Kidney (tissue), 14 donors: ENCODE results near the gene MYO7A. TPM values are rescaled to one million over a fixed set of nuclear protein-coding genes. Genes with fewer than 3 reads are reported as not detected.

Experiments used
- DNase-seq, 5 donors: peaks; one replicate each; pipeline ENCODE4 v3.0.0-alpha.2; 2013 to 2020
- FAIRE-seq: peaks from 2 replicates; lab custom pipeline; 2012; peaks lifted over from hg19 to GRCh38; lab: Jason Lieb, UNC
- H3K27ac ChIP-seq, 2 donors: one replicate each; pipeline ENCODE4 v1.7.0; 2013; ENCODE audit warnings: low read depth in 2 of 2, low read length in 2 of 2, inconsistent platforms in 1 of 2
- H3K27me3 ChIP-seq: one replicate; pipeline ENCODE4 v1.7.1; 2013; ENCODE audit warnings: low read length, inconsistent platforms; ENCODE audit not compliant: control insufficient read depth, insufficient read depth
- H3K36me3 ChIP-seq, 3 donors: one replicate each; pipeline versions ENCODE4 v1.7.0 to v1.7.1; 2013; ENCODE audit warnings: low read length in 3 of 3, control low read depth in 1 of 3, inconsistent platforms in 1 of 3; ENCODE audit not compliant: insufficient read depth in 3 of 3, control insufficient read depth in 2 of 3
- H3K4me1 ChIP-seq, 3 donors: one replicate each; pipeline versions ENCODE4 v1.7.0 to v1.7.1; 2013; ENCODE audit warnings: low read length in 3 of 3, inconsistent platforms in 1 of 3, low read depth in 1 of 3; ENCODE audit not compliant: control insufficient read depth in 2 of 3, insufficient read depth in 2 of 3
- H3K4me3 ChIP-seq, 3 donors: one replicate each; pipeline versions ENCODE4 v1.7.0 to v1.8.1; 2013; ENCODE audit warnings: low read length in 3 of 3, control low read depth in 1 of 3, inconsistent platforms in 1 of 3
- H3K9ac ChIP-seq, 3 donors: one replicate each; pipeline versions ENCODE4 v1.7.0 to v1.7.1; 2013; ENCODE audit warnings: low read length in 3 of 3, control low read depth in 1 of 3, inconsistent platforms in 1 of 3
- H3K9me3 ChIP-seq, 3 donors: one replicate each; pipeline versions ENCODE4 v1.7.0 to v1.7.1; 2013; ENCODE audit warnings: low read length in 3 of 3, control low read depth in 1 of 3, inconsistent platforms in 1 of 3; ENCODE audit not compliant: control insufficient read depth in 2 of 3, insufficient read depth in 1 of 3
- intact Hi-C: fragments of 100-400 bp; cut with DNase I; formaldehyde crosslinking; loops from one replicate; pipeline ENCODE4 v1.11.1; 2022
- polyA plus RNA-seq: library from polyadenylated mRNA; stranded (reverse); fragments of 350-450 nt; fragmentation: Illumina TruSeq; extraction: RNeasy Lipid Tissue Mini Kit (QIAGEN cat#74804); gene quantifications from one replicate; pipeline ENCODE4 v1.2.3, GENCODE V29; 2014; ENCODE audit warnings: low read depth, low replicate concordance; ENCODE audit not compliant: insufficient read depth
- total RNA-seq: library from RNA; stranded (reverse); fragmentation: NEBNext Ultra II Directional; extraction: Animal tissue kit (Norgen Biotek cat#: 25700); gene quantifications from one replicate; pipeline ENCODE4 v1.2.1, GENCODE V29; 2021
- TF ChIP-seq, protein P1 (sequence below): IDR thresholded peaks from 3 replicates; pipeline ENCODE4 v1.5.1; 2012; ENCODE audit warnings: mild to moderate bottlenecking, moderate library complexity, borderline replicate concordance; ENCODE audit not compliant: insufficient read depth; ENCODE audit errors: extremely low read depth
- donor health status: control.
- donor health status: control.
- donor health status: control.
- donor health status: control.
- donor health status: control.
- donor health status: DM: yes; HTN: yes; CAD: no.
- donor health status: Normal renal cell carcinoma (clear cell type).

The MYO7A gene
- total and polyA plus RNA-seq, 2 donors from 2014 or later = 6.1 to 10.7 TPM

DNA sequence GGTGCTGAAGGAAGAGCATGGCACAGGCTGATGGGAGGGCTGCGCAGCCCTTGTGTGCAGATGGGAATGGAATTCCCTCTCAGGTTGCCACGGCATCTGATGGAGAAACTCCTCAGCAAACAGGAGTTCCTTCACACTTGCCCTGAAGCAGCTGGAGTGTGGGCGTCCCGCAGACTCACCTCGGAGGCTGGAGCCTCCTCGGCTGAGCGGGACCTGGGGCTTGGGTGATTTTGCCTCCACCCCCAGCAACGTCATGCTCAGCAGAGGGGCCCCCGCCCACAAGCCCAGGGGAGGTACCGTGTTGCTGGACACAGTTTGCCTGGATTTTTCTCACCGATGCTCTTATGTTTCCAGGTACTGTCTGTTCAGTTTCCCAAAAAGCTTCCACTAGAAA is 63.4 kb downstream of the MYO7A start:
- FAIRE-seq = no peak
- intact Hi-C loops = loop anchor here (10.0 kb wide), 1 partner anchor 343 kb away; no protein-coding TSS in a partner anchor
- Histone ChIP-seq H3K4me3 (peak overlapping the region in 1 of 3 donors; percentile 33), H3K27me3 (no peaks in the 10 kb centered on the region), H3K36me3 (peaks cover 0 to 5% (median 0%) of the 10 kb centered on the region in 3 donors), H3K9ac (peak overlapping the region in 1 of 3 donors; percentile 16), H3K27ac (no peak overlapping the region), H3K4me1 (peaks cover 0 to 7% (median 0%) of the 10 kb centered on the region in 3 donors), H3K9me3 (peaks cover 0 to 1% (median 0%) of the 10 kb centered on the region in 3 donors)
- peak in 1 of 5 donors; percentile 59 for DNase-seq
- TF ChIP-seq, protein P1, sequence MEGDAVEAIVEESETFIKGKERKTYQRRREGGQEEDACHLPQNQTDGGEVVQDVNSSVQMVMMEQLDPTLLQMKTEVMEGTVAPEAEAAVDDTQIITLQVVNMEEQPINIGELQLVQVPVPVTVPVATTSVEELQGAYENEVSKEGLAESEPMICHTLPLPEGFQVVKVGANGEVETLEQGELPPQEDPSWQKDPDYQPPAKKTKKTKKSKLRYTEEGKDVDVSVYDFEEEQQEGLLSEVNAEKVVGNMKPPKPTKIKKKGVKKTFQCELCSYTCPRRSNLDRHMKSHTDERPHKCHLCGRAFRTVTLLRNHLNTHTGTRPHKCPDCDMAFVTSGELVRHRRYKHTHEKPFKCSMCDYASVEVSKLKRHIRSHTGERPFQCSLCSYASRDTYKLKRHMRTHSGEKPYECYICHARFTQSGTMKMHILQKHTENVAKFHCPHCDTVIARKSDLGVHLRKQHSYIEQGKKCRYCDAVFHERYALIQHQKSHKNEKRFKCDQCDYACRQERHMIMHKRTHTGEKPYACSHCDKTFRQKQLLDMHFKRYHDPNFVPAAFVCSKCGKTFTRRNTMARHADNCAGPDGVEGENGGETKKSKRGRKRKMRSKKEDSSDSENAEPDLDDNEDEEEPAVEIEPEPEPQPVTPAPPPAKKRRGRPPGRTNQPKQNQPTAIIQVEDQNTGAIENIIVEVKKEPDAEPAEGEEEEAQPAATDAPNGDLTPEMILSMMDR = no peak

DNA sequence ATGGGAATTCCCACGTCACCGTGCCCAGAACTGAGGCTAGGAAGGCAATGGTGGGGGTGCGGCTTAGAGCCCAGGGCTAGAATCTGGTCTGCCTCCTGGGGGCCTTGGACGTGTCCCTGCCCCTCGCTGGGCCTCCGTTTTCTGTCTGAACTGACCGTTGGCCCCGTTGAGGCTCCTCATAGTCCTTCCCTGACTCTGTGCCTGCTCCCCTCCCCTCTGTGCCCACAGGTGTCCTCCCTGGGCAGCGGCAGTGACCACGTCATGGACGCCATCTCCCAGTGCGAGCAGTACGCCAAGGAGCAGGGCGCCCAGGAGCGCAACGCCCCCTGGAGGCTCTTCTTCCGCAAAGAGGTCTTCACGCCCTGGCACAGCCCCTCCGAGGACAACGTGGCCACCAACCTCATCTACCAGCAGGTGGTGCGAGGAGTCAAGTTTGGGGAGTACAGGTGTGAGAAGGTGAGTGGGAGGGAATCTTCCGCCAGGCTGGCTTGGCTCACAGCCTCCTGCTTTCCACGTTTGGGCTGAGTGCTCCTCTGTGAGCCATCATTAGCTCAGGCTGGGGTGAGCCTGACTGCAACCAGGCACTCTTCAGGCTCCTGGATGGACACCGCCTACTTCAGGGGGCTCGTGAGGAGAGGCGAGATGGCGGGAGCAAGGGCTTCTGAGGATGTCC is 63.9 kb downstream of the MYO7A start:
- Histone ChIP-seq H3K27ac (no peak overlapping the region), H3K9me3 (peaks cover 0 to 1% (median 0%) of the 10 kb centered on the region in 3 donors), H3K36me3 (peaks cover 0 to 5% (median 0%) of the 10 kb centered on the region in 3 donors), H3K9ac (peak overlapping the region in 1 of 3 donors; percentile 16), H3K4me3 (peak overlapping the region in 2 of 3 donors; percentile 28 to 33), H3K4me1 (peaks cover 0 to 7% (median 0%) of the 10 kb centered on the region in 3 donors), H3K27me3 (no peaks in the 10 kb centered on the region)
- FAIRE-seq = no peak
- DNase-seq = peak; percentile 82 to 96 (median 91)
- TF ChIP-seq, protein P1 = peak; percentile 58
- intact Hi-C loops = loop anchor here (10.0 kb wide), 1 partner anchor 343 kb away; no protein-coding TSS in a partner anchor

DNA sequence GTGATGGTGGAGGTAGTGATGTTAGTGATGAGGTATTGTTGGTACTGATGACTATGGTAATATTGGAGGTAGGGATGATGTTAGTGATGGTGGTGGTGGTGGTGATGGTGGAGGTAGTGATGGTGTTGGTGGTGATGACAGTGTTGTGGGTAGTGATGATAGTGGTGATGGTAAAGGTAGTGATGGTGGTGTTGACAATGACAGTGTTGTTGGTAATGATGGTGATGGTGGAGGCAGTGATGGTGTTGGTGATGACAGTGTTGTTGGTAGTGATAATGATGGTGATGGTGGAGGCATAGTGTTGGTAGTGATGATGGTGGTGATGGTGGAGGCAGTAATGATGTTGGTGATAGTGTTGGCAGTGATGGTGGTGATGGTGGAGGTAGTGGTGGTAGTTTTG is 65.1 kb downstream of the MYO7A start:
- peaks cover 0 to 1% (median 0%) of the 10 kb centered on the region in 3 donors for H3K9me3 ChIP-seq
- H3K9ac ChIP-seq = no peak overlapping the region
- TF ChIP-seq, protein P1 = no peak
- H3K36me3 ChIP-seq = peaks cover 0 to 5% (median 0%) of the 10 kb centered on the region in 3 donors
- DNase-seq (no peak), FAIRE-seq (no peak)
- H3K4me1 ChIP-seq = peaks cover 0 to 3% (median 0%) of the 10 kb centered on the region in 3 donors
- no peak overlapping the region for H3K27ac ChIP-seq
- no peaks in the 10 kb centered on the region for H3K27me3 ChIP-seq
- intact Hi-C loops = loop anchor here (10.0 kb wide), 1 partner anchor 342 kb away; no protein-coding TSS in a partner anchor
- H3K4me3 ChIP-seq = peak overlapping the region in 1 of 3 donors; percentile 20
